Frontal cortex (tissue), 4 donors: ENCODE measurements around the gene TLR2. TPM values are rescaled to one million over a fixed set of nuclear protein-coding genes. Genes with fewer than 3 reads are reported as not detected.

Source experiments
- DNase-seq, 2 donors: peaks; one replicate each; pipeline ENCODE4 v3.0.0; 2012; ENCODE audit warnings: low spot score in 2 of 2
- FAIRE-seq: peaks from 2 replicates; lab custom pipeline; 2012; peaks lifted over from hg19 to GRCh38; lab: Jason Lieb, UNC
- total RNA-seq: library from RNA; depleted of rRNA; stranded (reverse); fragments of >200 nt; gene quantifications from one replicate; pipeline ENCODE4 v1.2.3, GENCODE V29; 2014
- donor health status: control.
- donor health status: control.
- donor health status: control.

Gene TLR2, protein sequence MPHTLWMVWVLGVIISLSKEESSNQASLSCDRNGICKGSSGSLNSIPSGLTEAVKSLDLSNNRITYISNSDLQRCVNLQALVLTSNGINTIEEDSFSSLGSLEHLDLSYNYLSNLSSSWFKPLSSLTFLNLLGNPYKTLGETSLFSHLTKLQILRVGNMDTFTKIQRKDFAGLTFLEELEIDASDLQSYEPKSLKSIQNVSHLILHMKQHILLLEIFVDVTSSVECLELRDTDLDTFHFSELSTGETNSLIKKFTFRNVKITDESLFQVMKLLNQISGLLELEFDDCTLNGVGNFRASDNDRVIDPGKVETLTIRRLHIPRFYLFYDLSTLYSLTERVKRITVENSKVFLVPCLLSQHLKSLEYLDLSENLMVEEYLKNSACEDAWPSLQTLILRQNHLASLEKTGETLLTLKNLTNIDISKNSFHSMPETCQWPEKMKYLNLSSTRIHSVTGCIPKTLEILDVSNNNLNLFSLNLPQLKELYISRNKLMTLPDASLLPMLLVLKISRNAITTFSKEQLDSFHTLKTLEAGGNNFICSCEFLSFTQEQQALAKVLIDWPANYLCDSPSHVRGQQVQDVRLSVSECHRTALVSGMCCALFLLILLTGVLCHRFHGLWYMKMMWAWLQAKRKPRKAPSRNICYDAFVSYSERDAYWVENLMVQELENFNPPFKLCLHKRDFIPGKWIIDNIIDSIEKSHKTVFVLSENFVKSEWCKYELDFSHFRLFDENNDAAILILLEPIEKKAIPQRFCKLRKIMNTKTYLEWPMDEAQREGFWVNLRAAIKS
- 0.82 TPM for total RNA-seq

DNA sequence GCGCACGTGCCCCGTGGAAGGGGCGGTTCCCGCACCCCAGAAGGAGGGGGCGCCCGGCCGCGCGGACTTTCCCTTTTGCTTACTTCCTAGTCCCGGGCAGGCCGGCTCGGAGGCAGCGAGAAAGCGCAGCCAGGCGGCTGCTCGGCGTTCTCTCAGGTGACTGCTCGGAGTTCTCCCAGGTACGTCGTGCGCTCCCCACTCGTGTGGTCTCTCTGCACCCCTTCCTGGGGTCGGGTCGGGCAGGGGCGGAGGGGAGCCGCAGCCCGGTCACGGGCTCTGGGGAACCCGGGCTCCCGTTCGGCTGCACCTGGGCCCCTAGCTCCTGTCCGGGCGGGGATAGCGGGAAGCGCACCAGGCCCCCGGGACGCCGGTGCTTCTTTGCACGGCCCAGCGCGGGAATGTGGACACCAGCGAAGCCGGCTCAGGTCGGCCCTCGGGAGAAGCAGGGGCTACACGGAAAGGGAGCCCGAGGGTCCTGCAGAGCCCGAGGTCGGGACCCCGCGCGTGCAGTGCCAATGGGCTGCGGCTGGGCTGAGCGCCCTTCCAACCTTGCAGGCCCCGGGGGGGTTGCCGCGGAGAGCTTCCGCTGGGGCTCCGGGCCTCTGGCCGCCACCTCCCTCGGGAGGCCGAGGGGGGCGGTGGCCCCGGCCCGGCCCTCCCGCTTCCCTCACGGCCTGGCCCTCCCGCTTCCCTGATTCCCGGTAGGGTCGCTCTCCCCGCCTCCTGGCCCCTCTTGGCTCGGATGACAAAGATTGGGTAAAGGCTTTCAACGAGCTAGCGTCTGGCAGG lies at the start of gene TLR2:
Gene TLR2, plus strand, starts transcription at position 99 of the 789 bp plus-strand sequence. CDS start 18,628 bp downstream, outside the sequence.
- FAIRE-seq (no peak), DNase-seq (peak; percentile 57 to 58)

- DNase-seq (peak in 1 of 2 donors; percentile 13), FAIRE-seq (no peak)
Observed at GRCh38 chr4:153634738-153635353, 49.2 kb upstream of the TLR2 start.

- DNase-seq: no peak
- no peak for FAIRE-seq
Observed at GRCh38 chr4:153635846-153636245, 48.2 kb upstream of the TLR2 start.

GRCh38 chr4:153637201-153637600 lies 46.9 kb upstream of the TLR2 start:
- DNase-seq: no peak
- FAIRE-seq: no peak

GRCh38 chr4:153638011-153638410 lies 46.1 kb upstream of the TLR2 start:
- FAIRE-seq (no peak), DNase-seq (no peak)

GRCh38 chr4:153638999-153639398 lies 45.1 kb upstream of the TLR2 start:
- DNase-seq: no peak
- FAIRE-seq: no peak

GRCh38 chr4:153639833-153640802 lies 44.0 kb upstream of the TLR2 start:
- no peak for FAIRE-seq
- no peak for DNase-seq

- no peak for DNase-seq
- FAIRE-seq: no peak
Observed at GRCh38 chr4:153641532-153641931, 42.5 kb upstream of the TLR2 start.

- peak; percentile 65 for FAIRE-seq
Observed at GRCh38 chr4:153643406-153644383, 40.4 kb upstream of the TLR2 start.

DNA sequence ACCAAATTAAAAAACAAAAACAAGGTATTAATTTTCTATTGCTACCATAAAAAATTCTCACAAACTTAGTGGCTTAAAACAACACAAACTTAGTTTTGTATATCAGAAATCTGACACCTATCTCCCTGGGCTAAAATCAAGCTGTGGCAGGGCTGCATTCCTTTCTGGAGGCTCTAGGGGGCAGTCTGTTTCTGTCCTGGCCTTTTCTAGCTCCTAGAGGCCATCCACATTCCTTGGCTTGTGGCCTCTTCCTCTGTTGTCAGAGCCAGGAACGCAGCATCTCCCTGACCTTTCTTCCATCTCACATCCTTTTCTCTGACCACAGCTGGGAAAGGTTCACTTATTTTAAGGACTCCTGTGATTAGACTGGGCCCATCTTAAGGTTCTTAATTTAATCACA lies 38.9 kb upstream of the TLR2 start:
- FAIRE-seq (no peak), DNase-seq (no peak)

More at GRCh38 chr4:153643406-153644383, 40.4 kb upstream of the TLR2 start:
- DNase-seq: peak in 1 of 2 donors; percentile 28

- no peak for DNase-seq
- no peak for FAIRE-seq
Observed at GRCh38 chr4:153646261-153646660, 37.8 kb upstream of the TLR2 start.

GRCh38 chr4:153646978-153647377 lies 37.1 kb upstream of the TLR2 start:
- FAIRE-seq (no peak), DNase-seq (no peak)

DNA sequence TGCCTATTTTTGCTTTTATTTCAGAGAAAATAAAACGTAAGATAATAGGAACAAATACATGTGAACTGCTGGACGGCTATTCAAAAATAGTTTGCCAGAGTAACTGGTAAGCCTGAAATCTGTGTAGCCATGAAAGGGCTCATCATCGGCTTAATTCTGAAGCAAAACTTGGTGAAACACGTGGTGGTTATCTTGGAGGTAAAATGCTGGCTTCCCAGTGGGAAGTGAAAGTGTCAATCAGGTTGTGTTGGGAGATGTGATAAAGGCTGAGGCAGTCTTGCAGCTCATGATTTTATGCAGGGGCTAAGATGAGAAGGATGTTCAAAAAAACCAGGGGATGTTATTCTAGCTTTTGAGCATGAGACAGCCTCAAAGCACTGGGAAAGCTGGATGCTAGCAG lies 36.1 kb upstream of the TLR2 start:
- no peak for DNase-seq
- no peak for FAIRE-seq

DNA sequence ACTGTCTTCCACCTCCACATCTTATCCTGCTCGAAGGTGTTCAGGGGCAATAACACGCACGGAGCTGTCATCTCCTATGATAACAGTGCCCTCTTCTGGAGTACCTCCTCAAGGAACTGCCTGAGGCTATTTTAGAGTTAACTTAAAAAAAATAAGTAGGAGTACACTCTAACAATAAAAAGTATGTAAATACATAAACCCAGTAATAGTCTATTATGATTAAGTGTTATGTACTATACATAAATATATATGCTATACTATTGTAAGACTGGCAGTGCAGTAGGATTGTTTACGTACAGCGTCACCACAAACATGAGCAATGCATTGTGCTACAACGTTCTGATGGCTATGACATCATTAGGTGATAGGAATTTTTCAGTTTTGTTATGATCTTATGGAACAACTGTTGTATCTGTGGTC lies 34.5 kb upstream of the TLR2 start:
- FAIRE-seq: no peak
- DNase-seq: no peak

GRCh38 chr4:153651116-153651515 lies 33.0 kb upstream of the TLR2 start:
- DNase-seq (no peak), FAIRE-seq (no peak)

- DNase-seq (no peak), FAIRE-seq (no peak)
Observed at GRCh38 chr4:153651587-153651986, 32.5 kb upstream of the TLR2 start.

- no peak for DNase-seq
- FAIRE-seq: no peak
Observed at GRCh38 chr4:153652051-153652784, 31.9 kb upstream of the TLR2 start.
